ENCODE measurements around the gene NUDC.

Gene NUDC

GRCh38 chr1:26951216-26951615, 29.7 kb downstream of the NUDC start:
- DNase-seq (ENCODE audit: low read depth) = no peak

- DNase-seq (ENCODE audit: low read depth) = no peak
Observed at GRCh38 chr1:26951821-26952497, 30.4 kb downstream of the NUDC start.

- DNase-seq (ENCODE audit: low read depth) = no peak
Observed at GRCh38 chr1:26953374-26953773, 31.8 kb downstream of the NUDC start.

- no peak for DNase-seq (ENCODE audit: low read depth)
Observed at GRCh38 chr1:26956321-26956720, 34.8 kb downstream of the NUDC start.

GRCh38 chr1:26957306-26957705, 35.8 kb downstream of the NUDC start:
- no peak for DNase-seq (ENCODE audit: low read depth)

GRCh38 chr1:26959270-26959669, 37.7 kb downstream of the NUDC start:
- DNase-seq (ENCODE audit: low read depth) = no peak

GRCh38 chr1:26959722-26960624, 38.4 kb downstream of the NUDC start, which contains the start of gene KDF1:
Gene KDF1 (minus strand): TSS chr1:26960468. CDS start chr1:26952380, 8,088 bp downstream.
- DNase-seq (ENCODE audit: low read depth) = peak; percentile 13

GRCh38 chr1:26960625-26960966, 39.1 kb downstream of the NUDC start:
- DNase-seq (ENCODE audit: low read depth) = no peak

- no peak for DNase-seq (ENCODE audit: low read depth)
Observed at GRCh38 chr1:26961826-26962225, 40.3 kb downstream of the NUDC start.

GRCh38 chr1:26965213-26965612, 43.7 kb downstream of the NUDC start:
- DNase-seq (ENCODE audit: low read depth) = no peak

GRCh38 chr1:26965628-26966027, 44.1 kb downstream of the NUDC start:
- DNase-seq (ENCODE audit: low read depth) = no peak

- no peak for DNase-seq (ENCODE audit: low read depth)
Observed at GRCh38 chr1:26970810-26971209, 49.3 kb downstream of the NUDC start.

GRCh38 chr1:26971590-26971989, 50.0 kb downstream of the NUDC start:
- DNase-seq (ENCODE audit: low read depth) = no peak

- DNase-seq (ENCODE audit: low read depth) = no peak
Observed at GRCh38 chr1:26972390-26972789, 50.8 kb downstream of the NUDC start.

- DNase-seq (ENCODE audit: low read depth) = no peak
Observed at GRCh38 chr1:26972821-26973220, 51.3 kb downstream of the NUDC start.

GRCh38 chr1:26976621-26977510, 55.3 kb downstream of the NUDC start:
- no peak for DNase-seq (ENCODE audit: low read depth)

GRCh38 chr1:26978901-26979300, 57.4 kb downstream of the NUDC start:
- DNase-seq (ENCODE audit: low read depth) = no peak

- no peak for DNase-seq (ENCODE audit: low read depth)
Observed at GRCh38 chr1:26981146-26981846, 59.8 kb downstream of the NUDC start.

- no peak for DNase-seq (ENCODE audit: low read depth)
Observed at GRCh38 chr1:26983863-26984262, 62.3 kb downstream of the NUDC start.

- DNase-seq (ENCODE audit: low read depth) = no peak
Observed at GRCh38 chr1:26984291-26984690, 62.7 kb downstream of the NUDC start.

GRCh38 chr1:26986658-26987057, 65.1 kb downstream of the NUDC start:
- DNase-seq (ENCODE audit: low read depth) = no peak

Measured in stimulated activated CD8-positive, alpha-beta memory T cell treated with anti-CD3 and anti-CD28 coated beads, Interleukin-12 subunit alpha, Interleukin-12 subunit beta, amount 100 ng/mL, for 4 hours (primary cell).